ENCODE measurements around the gene SCN5A. TPM values are rescaled to one million over a fixed set of nuclear protein-coding genes. Genes with fewer than 3 reads are reported as not detected.

The SCN5A gene
- total and polyA plus RNA-seq, 2 of the 8 experiments (the other 6 are each of a cell fraction or from before 2014, with no cell fraction given) = 4.8 to 11.4 TPM

DNA sequence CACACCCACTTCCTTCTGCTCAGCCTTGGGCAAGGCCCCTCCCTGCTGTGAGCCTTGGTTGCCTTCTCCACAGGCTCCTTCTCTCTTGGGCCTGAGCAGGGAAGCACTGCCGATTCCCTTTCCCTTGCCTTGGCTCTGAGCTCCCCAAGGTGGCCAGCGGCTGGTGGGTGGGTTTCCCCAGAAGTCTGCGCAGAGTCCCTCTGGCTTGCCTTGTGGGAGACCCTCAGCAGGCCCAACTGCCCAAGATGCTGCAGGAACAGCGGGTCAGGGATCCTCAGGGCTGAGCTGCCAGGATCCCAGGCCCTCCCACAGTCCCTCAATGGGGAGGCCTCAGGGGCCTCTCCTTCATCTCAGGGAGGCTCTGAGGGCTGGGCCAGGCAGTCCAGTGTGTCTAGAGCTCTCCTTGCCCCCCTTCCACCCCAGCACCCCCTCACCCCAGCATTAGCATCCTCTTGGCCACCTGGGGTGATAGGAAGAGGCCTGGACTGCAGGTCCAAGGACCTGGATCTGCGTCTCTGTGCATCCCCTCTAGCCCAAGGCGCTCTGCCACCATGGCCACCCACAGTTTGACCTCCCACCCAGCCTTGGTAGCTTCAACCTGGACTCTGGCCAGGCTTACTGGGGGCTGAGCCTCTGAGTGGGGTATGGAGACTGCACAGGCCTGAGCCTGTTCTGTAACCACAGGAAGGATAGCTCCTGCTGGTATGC, 84.7 kb downstream of the SCN5A start:
- CTCF ChIA-PET (ENCODE audit: partially characterized antibody) = interaction anchor here (0.6 to 0.8 kb wide), 2 partner anchors 27 to 44 kb away, joined by 3 to 5 read pairs; no protein-coding TSS in a partner anchor

More for the DNA sequence above, 84.7 kb downstream of the SCN5A start:
- Histone ChIP-seq H3K79me1 (ENCODE audit: low read depth, low read length) (no peaks in the 10 kb centered on the region), H3K36me3 (ENCODE audit: control insufficient read depth in 2 of 4, insufficient read depth in 4 of 4, low read length in 3 of 4) (no peaks in the 10 kb centered on the region), H3K14ac (ENCODE audit: insufficient read length) (no peak overlapping the region), H3K4ac (replicated peaks; ENCODE audit: insufficient read length, low read depth, low read length) (no peak overlapping the region), H3K27me3 (replicated peaks in 1 of 4; ENCODE audit: control insufficient read depth in 3 of 4, extremely low read depth in 1 of 4, insufficient read depth in 3 of 4, low read length in 3 of 4) (no peaks in the 10 kb centered on the region), H3K18ac (ENCODE audit: extremely low read depth, low read length) (no peak overlapping the region; the same call in 1 of the 2 replicates), H3K79me2 (ENCODE audit: control insufficient read depth in 1 of 2, insufficient read depth in 2 of 2, low read length in 2 of 2) (no peaks in the 10 kb centered on the region), H2AK5ac (ENCODE audit: low read depth, low read length) (no peak overlapping the region), H2BK15ac (ENCODE audit: low read length) (no peak overlapping the region), H2BK5ac (ENCODE audit: low read depth, low read length) (no peak overlapping the region), H3K56ac (replicated peaks; ENCODE audit: insufficient read length, low read depth, low read length) (no peak overlapping the region), H4K91ac (replicated peaks; ENCODE audit: insufficient read length, low read length) (no peak overlapping the region), H3K9ac (replicated peaks in 1 of 4; ENCODE audit: extremely low read depth in 1 of 4, low read depth in 3 of 4, low read length in 3 of 4) (no peak overlapping the region), H2AFZ (ENCODE audit: low read length) (no peak overlapping the region), H3K4me2 (ENCODE audit: insufficient read depth in 1 of 2, low read depth in 2 of 2, low read length in 2 of 2) (no peak overlapping the region), H3K23ac (ENCODE audit: insufficient read length) (no peak overlapping the region), H2BK20ac (ENCODE audit: low read length) (no peak overlapping the region), H4K5ac (ENCODE audit: insufficient read length, low read depth, low read length) (no peak overlapping the region), H4K8ac (ENCODE audit: extremely low read depth, insufficient read depth, low read length) (peak overlapping the region; percentile 47; the same call in 1 of the 2 replicates), H3K9me3 (ENCODE audit: insufficient read depth in 2 of 2, low read depth in 1 of 2, low read length in 1 of 2) (no peaks in the 10 kb centered on the region), H2BK12ac (ENCODE audit: low read depth, low read length) (no peak overlapping the region), H2BK120ac (replicated peaks; ENCODE audit: low read depth, low read length) (no peak overlapping the region), H3K4me1 (replicated peaks in 1 of 4; ENCODE audit: control insufficient read depth in 3 of 4, insufficient read depth in 4 of 4, low read length in 3 of 4) (no peaks in the 10 kb centered on the region), H3K27ac (ENCODE audit: low read depth, low read length) (no peak overlapping the region), H3K23me2 (ENCODE audit: low read depth, low read length) (no peaks in the 10 kb centered on the region), H3K4me3 (ENCODE audit: extremely low read depth in 1 of 4, insufficient read depth in 2 of 4, low read depth in 3 of 4, low read length in 4 of 4) (no peak overlapping the region), H4K20me1 (replicated peaks in 1 of 2; ENCODE audit: control insufficient read depth in 1 of 2, insufficient read depth in 2 of 2, low read length in 2 of 2) (peaks cover 0 to 1% of the 10 kb centered on the region in 2 experiments)
- 95% methylated on average over 5 of the region's 6 CpGs; no CpG with 5 or more reads in 1 of the 2 experiments for WGBS, 2 experiments (ENCODE audit: extremely low coverage in 1 of 2, insufficient coverage in 1 of 2, insufficient read length in 1 of 2, insufficient replicate concordance in 2 of 2, low coverage in 1 of 2, low lambda C conversion rate in 2 of 2, missing lambda C conversion rate in 1 of 2)
- FAIRE-seq (no peak), DNase-seq (ENCODE audit: low read depth in 1 of 2, low spot score in 2 of 2) (no peak)
- TF ChIP-seq SP2 (IDR thresholded peaks at IDR 0.05; ENCODE audit: low read length) (no peak), KDM4A (IDR thresholded peaks at IDR 0.05; ENCODE audit: low read depth, low read length, severe bottlenecking) (no peak), GTF2F1 (IDR thresholded peaks at IDR 0.05; ENCODE audit: borderline replicate concordance, low read depth, low read length) (no peak)
- TF ChIP-seq, protein P1, sequence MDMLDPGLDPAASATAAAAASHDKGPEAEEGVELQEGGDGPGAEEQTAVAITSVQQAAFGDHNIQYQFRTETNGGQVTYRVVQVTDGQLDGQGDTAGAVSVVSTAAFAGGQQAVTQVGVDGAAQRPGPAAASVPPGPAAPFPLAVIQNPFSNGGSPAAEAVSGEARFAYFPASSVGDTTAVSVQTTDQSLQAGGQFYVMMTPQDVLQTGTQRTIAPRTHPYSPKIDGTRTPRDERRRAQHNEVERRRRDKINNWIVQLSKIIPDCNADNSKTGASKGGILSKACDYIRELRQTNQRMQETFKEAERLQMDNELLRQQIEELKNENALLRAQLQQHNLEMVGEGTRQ (IDR thresholded peaks at IDR 0.05; ENCODE audit: low read length) = no peak
- TF ChIP-seq, protein P2, sequence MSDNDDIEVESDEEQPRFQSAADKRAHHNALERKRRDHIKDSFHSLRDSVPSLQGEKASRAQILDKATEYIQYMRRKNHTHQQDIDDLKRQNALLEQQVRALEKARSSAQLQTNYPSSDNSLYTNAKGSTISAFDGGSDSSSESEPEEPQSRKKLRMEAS (IDR thresholded peaks at IDR 0.05) = no peak
- POLR2A ChIA-PET (ENCODE audit: partially characterized antibody) = no interaction called here
